ENCODE results near the gene CFDP1.
"Not testable (repeated sequence)": the region's sequence is repeated elsewhere in the genome, so short reads cannot be mapped to it uniquely, and the experiment has no call there.

The CFDP1 gene

DNA sequence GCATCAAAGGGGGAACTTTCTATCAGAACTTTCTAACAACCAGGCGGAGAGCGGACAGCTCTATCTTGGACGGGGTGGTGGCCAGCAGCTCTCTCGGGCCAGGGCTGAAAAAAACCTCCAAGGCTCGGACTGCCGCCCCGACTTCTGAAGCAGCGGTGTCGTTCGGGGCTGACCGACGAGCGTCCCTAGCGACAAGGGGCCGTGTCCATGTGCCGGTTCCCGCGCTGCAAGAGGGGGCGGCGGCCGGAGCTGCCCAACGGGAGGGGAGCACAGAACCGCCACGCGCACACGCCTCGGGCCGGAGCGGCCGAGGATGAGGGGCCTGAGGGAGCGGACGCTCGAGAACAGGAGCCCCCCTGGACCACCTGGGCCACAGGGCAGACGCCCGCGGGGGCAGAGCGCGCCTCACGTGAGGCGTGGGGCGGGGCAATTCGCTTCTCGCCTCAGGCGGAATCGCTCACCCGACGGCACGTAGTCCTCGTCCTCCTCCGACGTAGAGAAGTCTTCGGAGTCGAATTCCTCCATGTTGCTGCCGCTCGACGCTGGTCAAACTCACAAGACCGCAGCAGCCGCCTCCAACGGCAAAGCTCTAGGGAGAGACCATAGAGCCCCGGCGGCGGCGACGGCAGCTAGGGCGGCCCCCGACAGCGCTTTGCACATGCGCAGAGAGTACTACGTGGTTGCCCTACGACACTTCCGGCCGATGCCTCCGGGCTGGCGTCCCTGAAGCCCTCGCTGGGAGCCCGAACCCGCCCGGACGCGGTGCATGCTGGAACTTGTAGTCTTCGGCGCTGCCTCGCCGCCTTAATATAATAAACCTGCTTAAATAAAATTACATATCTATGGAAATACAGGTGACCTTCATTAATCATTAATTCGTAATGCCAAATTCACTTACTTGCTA, at the start of gene CFDP1:
TSS of gene CFDP1 (minus strand) at position 676 of the 904 bp plus-strand sequence. CDS start at position 525, 151 bp downstream.
- DNase-seq (ENCODE audit: low read depth, low spot score), result peak; percentile 64
- H3K27ac ChIP-seq, result peak within 1 kb of the TSS; percentile 90

DNA sequence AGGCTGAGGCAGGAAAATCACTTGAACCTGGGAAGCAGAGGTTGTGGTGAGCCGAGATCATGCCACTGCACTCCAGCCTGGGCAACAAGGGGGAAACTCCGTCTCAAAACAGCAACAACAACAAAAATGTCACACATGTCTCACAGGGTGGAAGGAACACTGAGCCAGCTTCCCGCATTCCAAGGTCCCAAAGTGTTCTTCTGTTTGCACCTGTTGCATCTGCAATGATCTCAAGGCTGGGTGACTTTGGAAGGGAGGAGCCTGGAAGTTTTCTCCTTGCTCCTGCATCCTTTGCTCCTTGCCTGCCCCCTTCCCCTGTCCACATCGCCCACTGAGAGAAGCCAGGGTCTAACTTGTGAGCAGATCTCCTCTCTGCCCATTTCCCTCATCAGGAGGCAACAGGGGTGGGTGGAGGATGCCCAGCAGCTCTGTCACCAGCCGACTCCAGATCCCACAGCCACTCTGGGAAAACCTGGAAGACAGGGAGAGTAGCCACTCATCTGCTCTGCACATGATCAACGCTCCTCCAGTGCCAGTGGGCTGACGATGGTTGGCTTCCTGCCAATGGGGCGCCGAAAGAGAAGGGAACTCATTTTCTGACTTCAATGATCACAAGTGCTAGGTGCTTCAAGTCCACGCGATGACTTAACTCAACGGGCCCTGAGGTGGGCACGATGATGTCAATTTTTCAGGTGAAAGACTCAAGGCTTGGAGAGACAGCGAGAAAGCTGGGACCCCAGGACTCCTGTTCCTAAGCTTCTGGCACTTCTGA, 49.3 kb upstream of the CFDP1 start:
- no peak for DNase-seq (ENCODE audit: low read depth, low spot score)

DNA sequence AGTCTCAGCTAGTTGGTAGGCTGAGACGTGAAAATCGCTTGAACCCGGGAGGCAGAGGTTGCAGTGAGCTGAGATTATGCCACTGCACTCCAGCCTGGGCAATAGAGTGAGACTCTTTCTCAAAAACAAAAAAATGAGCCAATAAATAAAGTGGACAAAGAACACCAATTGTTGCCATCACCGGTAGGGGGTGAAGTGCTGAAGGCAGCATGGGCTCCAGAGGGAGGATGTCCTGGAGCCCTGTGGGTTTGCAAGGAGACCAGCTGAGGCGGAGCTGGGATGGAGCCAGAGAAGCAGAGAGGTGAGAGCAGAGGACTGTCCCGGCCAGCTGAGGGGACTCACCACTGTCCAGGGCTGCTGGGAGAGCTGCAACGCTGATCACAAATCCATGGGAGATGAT, 48.2 kb upstream of the CFDP1 start:
- no peak for DNase-seq (ENCODE audit: low read depth, low spot score)

More for the DNA sequence above, 49.3 kb upstream of the CFDP1 start:
- H3K27ac ChIP-seq, result peak overlapping the region; percentile 96

DNA sequence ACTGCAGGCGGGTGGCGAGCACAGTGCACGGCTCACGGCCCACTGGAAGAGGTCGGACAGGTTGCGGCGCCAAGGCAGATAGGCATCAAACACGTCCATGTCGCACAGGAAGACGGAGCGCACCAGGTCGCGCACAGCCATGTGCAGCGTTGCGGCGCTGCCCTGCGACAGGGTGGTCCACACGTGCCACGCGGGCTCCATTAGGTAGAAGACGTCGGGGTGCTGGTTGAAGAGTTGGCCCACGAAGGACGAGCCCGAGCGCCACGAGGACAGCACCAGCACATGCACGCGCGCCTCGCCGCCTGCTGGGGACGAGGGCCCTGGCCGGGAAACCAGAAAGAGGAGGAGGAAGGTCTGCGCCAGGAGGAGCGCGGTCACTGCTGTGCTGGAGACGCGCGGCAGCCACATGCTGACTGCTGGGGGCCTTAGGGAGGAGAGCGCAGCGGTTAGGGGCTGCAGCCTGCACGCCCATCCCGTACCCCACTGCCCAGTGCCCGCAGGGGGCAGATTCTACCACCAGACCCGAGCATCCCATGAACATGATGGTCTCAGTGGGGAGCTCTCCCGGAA, 46.2 kb upstream of the CFDP1 start:
- H3K27ac ChIP-seq, result no peak overlapping the region
- no peak for DNase-seq (ENCODE audit: low read depth, low spot score)

More for the DNA sequence above, 48.2 kb upstream of the CFDP1 start:
- no peak overlapping the region for H3K27ac ChIP-seq

DNA sequence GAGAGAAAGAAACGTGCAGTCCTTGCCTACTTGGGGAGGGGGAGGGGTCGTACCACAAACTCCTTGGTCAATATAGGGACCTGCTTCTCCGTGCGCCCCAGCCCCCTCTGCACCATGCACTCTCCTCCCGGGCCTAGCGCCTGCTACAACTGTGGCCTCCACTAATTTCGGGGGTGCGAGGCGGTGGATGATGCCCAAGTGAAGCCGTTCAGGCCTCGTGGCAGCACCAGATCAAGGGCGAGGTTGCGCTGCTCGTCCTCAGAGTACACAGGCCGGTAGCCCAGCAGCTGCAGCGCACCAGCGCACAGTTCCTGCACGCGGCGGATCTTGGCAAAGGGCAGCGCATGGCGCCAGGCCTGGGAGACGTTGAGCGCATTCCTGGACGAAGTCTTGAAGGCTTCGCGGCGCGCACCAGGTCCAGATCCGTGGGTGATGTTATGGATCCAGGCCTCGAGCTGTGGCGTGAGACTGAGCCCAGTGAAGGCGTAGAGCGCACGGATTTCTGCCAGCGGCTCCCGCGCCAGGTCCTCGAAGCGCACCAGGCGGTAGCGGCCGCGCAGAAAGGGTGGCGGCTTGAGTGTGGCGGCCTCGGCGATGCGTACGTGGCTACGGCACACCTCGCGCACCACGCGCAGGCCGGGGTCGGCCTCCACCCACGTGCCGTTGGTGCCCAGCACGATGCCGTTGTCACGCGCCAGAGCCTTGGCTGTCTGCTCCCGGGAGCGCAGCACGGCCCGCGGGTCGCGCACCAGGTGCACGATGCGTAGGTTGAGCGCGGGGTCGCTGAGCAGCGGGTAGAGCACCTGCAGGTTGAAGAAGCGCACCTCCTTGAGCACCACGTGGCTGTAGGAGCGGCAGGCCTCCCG, 45.4 kb upstream of the CFDP1 start:
- DNase-seq (ENCODE audit: low read depth, low spot score), result no peak
- H3K27ac ChIP-seq, result no peak overlapping the region

DNA sequence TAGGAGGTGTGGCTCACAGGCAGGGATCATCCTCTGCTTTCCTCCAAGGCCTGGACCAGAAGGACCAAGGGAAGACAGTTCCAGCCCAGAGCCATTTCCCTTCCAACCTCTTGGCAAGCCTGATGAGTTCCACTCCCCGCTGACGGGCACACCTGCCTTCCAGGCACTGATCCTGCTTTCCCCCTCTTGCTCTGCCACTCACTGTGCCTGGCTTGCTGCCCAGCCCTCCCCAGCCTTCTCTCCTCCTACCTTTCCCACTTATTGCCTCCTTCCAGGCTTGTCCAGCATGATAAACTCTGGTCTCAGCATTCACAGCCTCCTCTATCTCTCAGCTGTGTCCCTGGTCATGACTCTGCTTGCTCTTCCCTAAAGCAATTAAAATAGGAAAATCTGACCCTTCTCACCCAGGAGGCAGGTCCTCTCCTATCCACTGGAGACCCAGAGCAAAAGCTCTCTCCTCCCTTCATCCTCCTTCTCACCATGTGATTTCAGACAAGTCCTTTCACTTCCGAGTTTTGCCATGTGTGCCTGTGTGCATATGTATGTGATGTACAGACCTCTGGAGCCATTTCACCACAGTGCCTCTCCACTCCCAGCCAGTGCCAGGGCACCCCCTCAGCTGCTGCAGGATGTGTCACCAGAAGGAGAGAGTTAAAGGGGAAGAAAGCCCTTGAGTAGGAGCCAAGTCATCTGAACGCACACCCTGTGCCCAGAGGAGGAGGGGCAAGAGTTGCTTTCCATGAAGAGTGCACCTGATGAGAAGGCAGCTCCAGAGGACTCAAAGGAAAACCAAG, 44.6 kb upstream of the CFDP1 start:
- peak overlapping the region; percentile 45 for H3K27ac ChIP-seq
- DNase-seq (ENCODE audit: low read depth, low spot score), result no peak

DNA sequence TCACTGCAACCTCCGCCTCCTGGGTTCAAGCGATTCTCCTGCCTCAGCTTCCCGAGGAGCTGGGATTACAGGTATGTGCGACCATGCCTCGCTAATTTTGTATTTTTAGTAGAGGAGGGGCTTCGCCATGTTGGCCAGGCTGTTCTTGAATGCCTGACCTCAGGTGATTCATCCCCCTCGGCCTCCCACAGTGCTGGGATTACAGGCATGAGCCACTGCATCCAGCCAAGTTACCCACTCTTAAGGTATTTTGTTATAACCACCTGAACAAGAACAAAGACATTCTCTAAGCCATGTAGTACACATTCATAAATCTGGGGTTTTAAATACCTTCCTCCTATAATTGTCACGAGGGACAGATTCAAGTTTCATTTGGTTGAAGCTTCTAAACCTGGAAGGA, 43.5 kb upstream of the CFDP1 start:
- peak overlapping the region; percentile 45 for H3K27ac ChIP-seq
- no peak for DNase-seq (ENCODE audit: low read depth, low spot score)

DNA sequence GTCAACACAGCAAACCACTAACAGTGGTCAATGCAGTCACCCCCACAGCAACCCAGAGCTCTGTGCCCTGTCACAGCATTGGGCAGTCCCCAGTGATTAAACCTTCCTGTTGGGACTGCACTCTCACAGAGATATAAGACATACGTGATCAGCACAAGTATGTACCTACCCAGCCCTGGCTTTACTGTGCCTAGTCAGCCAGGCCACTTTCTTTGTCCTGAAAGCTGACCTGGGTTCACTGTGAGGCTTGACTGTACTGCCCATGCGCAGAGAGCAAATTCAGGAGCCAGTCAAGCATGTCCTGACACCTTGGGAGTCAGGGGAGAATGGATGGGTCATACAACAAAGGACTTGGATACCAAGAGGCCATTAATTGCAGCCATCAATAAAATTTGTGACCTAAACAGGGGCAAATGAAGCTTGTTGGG, 42.1 kb upstream of the CFDP1 start:
- DNase-seq (ENCODE audit: low read depth, low spot score), result no peak
- H3K27ac ChIP-seq, result no peak overlapping the region

DNA sequence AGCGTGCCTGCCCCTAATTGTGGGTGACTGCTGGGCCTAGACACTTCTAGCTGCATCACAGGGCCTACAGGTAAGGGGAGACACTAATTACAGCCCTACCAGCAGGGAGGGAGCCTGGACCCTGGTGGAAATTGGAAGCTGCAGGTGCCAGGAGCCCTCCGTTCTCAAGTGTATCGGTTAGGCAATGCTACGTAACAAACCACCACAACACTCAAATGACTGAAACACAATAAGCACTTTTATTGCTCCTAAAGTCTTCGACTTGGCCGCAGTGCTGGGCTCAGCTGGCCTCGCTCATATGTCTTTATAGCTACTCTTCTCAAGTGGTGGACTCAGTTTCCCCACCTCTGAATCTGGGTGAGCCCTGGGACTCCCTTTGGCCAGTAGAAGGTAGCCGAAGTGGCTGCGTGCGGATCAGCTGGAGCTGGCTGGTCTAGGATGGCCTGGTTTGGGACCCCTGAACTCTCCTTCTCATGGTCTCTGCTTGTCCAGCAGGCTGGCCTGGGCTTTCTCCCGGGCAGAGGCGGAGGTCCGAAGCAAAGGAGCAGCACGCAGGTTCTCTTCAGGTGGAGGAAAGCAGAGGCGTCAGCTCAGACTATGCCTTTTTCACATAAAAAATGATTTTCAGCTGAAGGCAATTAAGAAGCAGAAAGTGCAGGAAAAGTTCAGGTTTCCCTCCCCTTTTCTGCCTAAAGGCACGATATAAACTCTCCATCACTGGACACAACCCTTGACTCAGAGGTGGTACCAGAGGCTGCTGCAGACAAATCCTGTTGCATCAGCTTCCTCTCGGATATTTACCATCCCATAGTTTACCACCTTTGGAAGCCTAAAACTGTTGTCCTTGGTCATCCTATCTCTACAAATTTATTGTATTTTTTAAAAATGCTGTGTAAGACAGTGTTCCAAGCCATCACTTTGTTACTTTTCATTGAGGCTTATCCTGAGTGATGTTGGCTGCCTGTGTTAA, 39.9 kb upstream of the CFDP1 start:
- H3K27ac ChIP-seq, result peak overlapping the region; percentile 36
- DNase-seq (ENCODE audit: low read depth, low spot score), result no peak

DNA sequence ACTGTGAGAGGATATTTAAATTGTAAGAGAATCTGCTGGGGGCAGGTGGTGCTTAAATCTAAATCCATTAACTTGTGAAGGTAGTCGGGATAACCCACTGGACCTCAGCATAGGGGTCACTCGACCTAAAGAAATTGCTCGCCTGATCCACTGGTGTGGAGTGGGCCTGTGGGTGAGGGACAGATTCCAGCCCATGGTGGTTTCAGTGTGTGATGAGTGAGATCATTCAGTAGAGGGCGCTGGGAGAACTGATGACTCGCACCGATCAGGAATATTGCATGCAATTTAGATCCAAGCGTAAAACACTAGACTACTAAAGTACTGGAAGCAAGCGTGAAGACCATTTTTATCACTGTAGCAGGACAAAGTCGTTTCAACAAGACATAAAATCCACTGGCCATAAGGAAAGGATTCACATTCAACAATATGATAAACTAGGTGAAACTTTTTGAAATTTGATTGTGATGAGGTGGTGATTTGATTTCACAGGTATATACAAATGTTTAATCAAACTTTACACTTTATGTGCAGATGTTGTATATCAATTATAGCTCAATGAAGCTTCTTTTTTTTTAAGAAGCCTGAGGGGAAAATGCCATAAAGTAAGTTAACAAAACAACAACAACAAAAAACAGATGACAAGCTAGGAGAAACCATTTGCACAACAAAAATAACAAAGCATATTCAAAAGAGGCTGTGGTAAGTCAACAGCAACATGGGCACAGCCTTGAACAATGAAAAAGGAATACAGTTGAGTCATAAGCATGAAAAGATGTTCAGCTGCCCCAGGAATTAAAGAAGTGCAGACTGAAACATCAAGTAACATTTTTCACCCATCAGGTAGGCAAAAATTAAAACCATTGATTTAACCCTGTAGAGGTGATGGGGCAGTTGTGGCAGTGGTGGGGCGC, 38.7 kb upstream of the CFDP1 start:
- H3K27ac ChIP-seq, result peak overlapping the region; percentile 36
- no peak for DNase-seq (ENCODE audit: low read depth, low spot score)

DNA sequence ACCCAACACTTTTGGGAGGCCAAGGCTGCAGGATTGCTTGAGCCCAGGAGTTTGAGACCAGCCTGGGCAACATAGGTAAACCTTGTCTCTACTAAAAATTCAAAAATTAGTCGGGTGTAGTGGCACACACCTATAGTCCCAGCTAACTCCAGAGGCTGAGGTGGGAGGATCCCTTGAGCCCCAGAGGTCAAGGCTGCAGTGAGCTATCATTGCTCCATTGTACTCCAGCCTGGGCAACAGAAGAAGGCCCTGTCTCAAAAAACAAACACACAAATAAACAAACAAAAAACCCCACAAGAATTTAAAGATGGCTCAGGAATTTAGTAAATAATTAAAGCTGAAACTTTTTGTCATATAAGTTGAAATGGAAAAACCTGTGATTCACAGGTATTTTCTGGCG, 33.5 kb upstream of the CFDP1 start:
- DNase-seq (ENCODE audit: low read depth, low spot score), result no peak
- no peak overlapping the region for H3K27ac ChIP-seq

DNA sequence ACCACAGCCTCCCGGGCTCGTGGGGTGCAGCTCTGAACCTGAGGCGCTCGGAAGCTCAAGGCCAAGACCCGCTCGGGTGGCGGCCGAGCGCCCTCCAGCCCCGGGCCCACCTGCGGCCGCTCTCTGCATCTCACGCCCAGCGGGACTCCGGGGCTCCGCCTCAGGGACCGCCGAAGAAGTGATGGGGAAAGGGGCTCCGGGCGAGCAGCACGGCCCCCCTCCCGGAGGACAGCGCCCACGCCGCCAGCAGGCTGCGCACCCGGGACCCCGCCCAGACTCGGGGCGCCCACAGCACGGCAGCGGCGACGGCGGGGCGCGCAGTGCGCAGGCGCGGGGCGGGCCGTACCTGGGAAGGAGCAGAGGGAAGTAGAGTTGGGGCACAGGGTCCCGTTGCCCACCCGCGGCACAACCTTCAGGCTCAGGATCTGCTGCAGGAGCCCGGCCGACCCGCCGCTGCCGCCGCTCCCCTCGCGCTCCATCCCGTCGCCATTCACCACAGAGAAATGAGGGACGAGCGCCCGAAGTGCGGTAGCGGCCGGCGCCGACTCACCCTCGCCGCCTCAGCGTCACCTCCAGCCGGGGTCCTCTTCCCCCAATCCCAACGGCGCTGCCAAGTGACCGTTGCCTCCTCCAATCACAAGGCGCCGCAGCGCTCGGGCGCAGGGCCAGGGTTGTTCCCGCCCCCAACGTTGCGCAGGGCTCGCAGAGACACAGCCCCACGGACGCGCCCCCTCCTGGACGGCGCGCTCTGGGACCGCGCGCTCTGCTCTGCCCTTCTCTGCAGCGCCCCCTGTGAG, 31.0 kb upstream of the CFDP1 start, which contains the start of gene TMEM170A:
TSS of gene TMEM170A (minus strand) at position 568 of the 797 bp plus-strand sequence. CDS start at position 479, 89 bp downstream.
- peak within 1 kb of the TSS; percentile 80 for H3K27ac ChIP-seq
- peak; percentile 94 for DNase-seq (ENCODE audit: low read depth, low spot score)

DNA sequence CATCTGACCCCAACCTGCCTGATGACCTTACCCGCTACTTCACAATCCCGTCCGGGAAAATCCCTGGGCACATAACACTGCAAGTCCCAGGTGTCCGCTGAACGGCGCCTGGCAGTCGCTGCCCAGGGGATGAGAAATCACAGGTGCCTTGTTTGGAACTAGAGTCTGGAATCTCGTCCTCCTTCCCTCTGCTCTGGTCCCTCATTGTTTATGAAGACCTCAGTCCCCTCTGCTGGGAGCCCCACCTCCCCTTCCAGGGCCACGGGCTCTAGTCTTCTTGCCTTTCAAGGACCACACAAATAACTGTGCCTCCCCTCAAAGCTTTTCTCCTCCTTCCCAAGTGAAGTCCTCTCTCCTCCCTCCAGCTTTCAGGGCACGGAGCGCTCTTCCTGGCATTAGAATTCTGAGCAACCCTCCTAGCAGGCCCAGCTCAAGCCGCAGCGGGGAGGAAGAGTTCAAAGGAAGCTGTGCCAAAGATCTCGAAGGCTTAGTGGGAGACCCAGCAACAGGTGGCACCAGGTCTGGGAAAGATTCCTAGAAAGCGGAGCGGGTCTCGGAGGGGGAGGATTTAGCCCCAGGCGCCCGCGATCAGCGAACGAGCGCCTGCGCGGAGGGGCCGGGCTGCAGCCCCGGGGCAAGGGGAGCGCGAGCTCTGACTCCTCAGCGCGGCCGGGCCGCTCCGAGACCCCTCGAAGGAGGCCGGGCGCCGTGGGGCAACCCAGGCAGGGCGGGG, 30.3 kb upstream of the CFDP1 start:
- DNase-seq (ENCODE audit: low read depth, low spot score), result not testable (repeated sequence)
- peak overlapping the region; percentile 80 for H3K27ac ChIP-seq

DNA sequence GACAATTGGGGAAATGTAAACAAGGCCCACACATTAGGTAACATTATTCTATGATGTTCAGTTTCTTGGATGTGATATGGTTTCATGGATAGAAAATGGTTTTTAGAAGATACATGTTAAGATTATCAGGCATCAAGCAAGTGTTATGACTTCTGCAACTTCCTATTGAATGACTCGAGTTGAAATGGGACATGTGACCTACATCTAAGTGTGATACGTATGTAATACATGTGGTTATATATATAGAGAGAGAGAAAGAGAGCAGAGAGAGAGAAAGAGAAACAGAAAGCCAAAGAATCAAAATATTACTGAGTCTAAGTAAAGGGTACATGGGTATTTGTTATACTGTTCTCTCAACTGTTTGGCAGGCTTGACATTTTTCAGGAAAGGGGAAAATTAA, 29.5 kb upstream of the CFDP1 start:
- no peak overlapping the region for H3K27ac ChIP-seq
- no peak for DNase-seq (ENCODE audit: low read depth, low spot score)

DNA sequence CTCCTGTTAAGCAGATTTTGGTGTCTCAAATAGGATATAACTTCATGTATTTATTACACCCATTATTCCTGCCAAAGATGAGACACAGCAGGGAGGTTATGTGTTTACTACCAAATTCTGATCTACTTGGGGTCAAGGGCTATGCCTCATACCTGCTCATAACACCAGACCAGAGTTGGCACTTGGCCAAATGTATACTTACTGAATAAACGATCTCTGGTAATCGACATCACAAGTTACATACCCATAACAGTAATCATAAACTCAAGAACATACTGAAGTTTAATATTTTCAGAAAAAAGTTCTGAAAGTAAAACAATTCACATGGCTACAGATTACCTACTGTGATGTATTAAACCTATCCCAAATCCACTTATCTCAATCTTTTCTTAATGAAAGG, 28.3 kb upstream of the CFDP1 start:
- DNase-seq (ENCODE audit: low read depth, low spot score), result no peak
- no peak overlapping the region for H3K27ac ChIP-seq
